GM19455 (cell line): ENCODE results near the gene MFAP4.

Experiments used
- ATAC-seq: cut with Tn5 transposase; IDR thresholded peaks from one replicate; pipeline ENCODE4 v1.9.1; 2021; ENCODE audit not compliant: unreplicated experiment

Gene MFAP4, protein sequence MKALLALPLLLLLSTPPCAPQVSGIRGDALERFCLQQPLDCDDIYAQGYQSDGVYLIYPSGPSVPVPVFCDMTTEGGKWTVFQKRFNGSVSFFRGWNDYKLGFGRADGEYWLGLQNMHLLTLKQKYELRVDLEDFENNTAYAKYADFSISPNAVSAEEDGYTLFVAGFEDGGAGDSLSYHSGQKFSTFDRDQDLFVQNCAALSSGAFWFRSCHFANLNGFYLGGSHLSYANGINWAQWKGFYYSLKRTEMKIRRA

DNA sequence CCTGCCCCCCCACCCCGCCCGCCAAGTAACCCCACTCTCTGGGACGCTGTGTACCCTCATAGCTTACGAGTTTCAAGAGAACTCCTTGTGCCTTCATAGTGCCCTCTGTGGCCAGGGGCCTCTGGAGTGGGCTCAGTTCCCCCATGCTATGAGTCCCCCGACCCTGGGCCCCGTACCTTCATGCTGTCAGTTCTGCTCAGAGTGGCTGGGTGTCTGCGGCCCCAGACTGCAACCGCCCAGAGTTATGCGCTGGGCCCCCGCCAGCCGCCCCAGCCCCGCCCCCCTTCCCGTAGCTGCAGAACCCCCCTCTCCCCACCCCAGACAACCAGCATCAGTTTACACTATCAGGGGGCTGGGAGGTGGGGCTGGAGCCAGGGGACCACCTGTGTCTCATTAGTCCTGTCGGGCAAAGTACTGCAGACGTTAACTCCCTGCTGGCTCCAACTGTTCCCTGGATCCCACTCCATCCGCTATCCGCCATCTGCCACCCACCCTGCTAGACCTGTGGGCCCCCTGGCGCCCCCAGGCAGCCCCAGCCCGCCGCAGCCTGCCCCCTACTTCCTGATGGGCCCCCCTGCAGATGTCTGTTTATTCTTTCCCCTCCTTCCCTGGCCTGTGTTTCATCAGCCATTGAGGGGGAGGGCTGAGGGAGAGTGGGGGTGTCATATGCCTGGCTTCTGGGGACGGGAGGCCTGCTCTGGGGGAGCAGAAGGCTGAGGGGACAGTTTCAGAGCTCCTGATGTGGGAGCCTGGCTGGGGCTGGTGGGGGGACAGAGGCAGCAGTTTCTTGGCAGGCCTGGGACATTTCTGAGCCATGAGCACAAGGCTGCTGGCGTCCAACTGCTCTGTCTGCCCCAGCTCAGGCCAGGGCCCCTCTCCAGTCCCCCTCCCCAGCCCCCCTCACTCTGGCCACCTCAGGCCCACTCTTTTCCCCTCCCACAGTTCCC, at the start of gene MFAP4:
MFAP4 (minus strand) TSS at position 217 of the 947 bp plus-strand sequence; CDS start at position 182, 35 bp downstream.
- no peak for ATAC-seq

DNA sequence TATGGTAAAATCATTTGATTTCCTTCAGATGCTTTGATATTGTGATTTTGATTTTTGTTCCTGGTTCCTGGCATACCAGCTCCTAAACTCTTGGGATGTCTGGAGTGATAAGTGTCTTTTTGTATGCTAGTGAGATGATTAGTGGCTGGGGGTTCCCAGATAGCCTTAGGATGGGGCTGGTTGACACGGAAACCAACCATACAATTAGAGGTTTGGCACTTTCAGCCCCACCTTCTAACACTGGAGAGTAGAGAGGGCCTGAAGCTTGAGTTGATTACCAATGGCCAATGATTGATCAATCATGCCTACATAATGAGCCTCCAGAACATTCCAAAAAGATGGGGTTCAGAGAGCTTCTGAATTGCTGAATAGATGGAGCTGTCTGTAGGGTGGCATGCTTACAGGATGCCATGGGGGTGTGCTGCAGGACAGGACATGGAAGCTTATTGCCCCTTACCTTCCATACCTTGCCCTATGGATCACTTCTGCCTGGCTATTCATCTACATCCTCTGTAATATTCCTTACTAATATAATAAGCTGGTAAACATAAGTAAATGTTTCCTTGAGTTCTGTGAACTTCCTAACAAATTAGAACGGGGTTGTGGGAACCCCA, 46.8 kb upstream of the MFAP4 start:
- no peak for ATAC-seq

DNA sequence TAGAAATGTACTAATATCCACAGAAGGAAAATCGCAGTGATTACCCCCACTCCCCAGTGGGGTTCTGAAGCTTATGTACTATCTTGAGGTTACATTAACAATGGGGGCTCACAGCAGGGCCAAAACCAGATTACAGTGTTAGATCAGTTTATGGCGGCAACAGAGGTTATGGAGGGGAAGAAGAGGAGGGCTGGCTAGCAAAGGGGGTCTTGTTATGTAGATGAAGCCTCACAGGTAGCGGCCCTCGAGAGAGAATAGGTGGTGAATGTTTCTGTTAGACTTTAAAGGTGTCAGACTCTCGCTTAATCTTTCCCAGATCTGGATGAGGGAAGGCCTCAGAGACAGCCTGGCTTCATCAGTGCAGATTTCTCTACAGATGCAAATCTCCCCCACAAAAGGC, 46.3 kb upstream of the MFAP4 start:
- no peak for ATAC-seq

DNA sequence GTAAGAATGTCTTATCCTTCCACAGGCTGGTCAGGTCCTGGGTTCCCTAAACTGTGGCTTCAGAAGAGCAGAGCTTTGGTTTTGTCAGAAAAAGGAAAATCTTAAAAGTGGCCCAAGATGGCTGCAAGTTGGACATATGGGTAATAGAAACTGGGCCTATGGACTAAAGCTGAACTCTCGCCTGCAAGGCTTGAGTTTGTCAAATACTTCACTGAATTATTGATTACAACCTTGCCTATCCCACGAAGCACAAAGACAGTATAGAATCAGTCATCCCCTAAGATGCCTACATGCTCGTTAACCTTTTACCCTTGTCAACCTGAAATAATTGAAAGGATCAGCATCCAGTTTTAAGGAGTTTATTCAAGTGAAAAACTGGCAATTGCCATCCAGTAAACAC, 44.7 kb upstream of the MFAP4 start:
- ATAC-seq: no peak

DNA sequence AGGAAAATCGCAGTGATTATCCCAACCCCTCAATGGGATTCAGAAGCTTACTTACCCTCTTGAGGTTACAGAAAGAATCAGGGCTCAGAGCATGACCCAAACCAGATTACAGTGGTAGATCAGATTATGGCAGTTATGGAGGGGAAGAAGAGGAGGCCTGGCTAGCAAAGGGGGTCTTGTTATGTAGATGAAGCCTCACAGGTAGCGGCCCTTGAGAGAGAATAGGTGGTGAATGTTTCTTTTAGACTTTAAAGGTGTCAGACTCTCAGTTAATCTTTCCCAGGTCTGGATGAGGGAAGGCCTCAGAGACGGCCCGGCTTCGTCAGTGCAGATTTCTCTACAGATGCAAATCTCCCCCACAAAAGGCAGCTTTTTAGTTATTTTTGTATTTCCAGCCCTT, 39.6 kb upstream of the MFAP4 start:
- ATAC-seq: no peak

DNA sequence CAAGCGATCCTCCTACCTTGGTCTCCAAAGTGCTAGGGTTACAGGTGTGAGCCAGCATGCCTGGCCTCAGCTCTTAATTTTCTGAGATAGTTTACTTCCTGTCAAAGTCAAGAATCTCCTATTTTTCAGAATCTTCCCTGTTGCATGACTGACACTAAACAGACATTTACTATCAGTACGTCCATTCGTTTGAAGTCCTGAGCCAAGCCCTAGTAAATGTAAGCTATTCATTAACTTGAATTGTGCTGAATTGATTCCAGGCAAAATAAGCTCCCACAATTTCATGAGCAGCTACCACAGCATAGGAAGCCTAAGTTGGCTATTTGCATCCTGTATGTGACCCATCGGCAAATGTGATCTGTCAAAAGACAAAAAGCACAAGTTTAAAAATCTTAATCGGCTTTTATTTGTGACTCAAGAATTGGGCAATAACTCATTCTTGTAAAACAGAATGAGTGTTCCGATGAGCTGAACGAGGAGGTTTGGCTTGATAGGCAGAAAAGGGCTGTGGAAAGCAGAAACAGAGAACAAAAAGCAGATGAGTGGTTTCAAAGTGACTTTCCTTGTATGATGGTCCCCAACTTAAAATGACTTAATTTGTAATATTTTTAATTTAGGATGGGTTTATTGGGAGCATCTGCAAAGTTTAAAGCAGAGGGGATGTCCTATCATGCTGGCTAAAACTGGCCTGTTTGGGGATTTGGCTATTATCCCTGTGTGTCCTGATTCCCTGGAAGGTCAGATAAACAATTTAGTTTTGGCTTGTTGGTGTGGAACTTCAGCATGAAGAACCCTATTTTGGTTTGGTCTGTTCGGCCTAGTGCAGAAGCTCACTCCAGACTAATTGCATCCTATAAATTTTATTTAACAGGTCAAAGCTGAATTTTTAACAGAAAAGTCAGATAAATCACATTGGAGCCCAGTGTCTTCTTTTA, 38.2 kb upstream of the MFAP4 start:
- no peak for ATAC-seq

DNA sequence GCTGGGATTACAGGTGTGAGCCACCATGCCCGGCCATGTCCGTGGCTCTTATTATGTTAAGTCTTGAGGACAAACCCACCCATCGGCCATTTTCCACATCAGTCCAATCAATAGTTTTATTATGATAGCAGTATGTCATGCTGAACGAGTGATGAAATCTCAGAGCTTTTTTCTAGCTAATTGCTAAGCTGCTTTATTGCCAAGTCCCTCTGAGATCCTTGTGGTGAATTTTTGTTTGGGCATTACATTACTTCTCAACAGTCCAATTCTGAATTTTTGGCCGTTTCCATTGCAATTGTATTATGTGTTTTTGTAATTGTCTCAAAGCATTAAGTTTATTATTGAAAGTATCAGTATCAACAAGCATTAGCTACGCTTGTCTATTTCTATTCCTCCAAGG, 34.9 kb upstream of the MFAP4 start:
- ATAC-seq: no peak

DNA sequence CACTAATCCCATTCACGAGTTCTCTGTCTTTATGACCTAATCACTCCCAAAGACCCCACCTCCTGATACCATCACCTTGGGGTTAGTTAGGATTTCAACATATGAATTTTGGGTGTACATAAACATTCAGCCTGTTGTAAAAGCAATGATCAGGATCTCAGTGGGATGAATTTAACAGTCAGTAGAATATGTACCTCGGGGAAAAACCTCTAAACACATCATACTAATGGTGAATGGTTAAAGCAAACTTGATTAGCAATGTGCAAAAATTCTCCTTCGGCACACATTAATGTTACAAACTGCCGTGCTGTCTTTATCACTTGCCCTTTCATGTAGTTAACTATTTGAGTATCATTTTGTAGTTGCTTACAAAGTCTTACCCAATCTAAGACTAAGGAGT, 34.2 kb upstream of the MFAP4 start:
- ATAC-seq: no peak

DNA sequence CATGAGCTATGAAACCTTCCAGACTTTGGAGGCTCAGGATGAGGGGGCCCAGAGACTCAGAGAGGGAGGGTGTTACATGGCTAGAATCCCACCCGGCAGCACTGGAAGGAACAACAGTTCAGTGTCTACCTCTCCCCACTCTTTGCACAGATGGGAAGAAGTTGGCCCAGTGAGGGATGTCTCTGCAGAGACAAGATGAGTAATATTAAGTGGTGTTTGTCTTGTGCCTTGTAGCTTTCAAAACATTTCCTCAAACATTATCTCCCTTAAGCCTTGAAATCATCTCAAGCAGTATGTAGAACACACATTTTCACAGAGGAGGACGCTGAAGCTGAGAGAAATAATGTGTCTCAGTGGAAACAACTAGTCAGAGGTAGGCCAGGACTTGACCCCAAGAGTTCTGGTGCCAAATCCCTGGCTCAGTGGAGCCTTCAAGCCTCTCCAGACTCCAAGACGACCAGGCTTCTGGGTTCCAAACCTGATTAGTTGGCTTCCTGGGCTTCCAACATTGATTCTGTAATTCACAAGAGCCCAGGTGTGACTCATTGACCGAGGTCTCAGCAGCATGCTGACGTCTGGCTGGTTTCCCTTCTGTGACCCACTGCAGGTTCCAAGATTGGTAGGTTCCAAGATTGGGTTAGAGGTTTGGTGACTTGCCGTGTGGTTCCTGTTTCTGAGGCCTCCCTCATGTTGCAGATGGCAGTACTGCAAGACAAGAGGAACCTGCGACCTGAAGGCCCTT, 31.4 kb upstream of the MFAP4 start:
- ATAC-seq: no peak

DNA sequence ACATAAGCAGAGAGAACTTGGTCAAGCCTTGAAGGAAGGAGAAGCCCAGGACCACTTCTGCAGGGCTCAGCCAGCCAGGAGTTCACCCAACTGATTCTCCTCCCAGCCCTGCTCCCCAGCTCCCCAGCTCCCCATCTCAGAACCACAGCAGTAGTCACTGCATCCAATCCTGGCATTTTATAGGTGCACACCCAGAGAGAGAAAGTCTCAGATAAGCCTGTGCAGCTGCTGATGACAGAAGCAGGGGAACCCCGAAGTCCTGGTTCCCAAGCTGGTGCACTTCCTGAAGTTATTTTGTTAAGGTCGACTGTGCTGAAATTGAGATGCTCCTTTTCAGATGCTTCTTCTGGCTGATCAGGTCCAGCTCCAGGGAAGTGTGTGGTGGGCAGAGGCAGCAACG, 30.6 kb upstream of the MFAP4 start:
- ATAC-seq: no peak

DNA sequence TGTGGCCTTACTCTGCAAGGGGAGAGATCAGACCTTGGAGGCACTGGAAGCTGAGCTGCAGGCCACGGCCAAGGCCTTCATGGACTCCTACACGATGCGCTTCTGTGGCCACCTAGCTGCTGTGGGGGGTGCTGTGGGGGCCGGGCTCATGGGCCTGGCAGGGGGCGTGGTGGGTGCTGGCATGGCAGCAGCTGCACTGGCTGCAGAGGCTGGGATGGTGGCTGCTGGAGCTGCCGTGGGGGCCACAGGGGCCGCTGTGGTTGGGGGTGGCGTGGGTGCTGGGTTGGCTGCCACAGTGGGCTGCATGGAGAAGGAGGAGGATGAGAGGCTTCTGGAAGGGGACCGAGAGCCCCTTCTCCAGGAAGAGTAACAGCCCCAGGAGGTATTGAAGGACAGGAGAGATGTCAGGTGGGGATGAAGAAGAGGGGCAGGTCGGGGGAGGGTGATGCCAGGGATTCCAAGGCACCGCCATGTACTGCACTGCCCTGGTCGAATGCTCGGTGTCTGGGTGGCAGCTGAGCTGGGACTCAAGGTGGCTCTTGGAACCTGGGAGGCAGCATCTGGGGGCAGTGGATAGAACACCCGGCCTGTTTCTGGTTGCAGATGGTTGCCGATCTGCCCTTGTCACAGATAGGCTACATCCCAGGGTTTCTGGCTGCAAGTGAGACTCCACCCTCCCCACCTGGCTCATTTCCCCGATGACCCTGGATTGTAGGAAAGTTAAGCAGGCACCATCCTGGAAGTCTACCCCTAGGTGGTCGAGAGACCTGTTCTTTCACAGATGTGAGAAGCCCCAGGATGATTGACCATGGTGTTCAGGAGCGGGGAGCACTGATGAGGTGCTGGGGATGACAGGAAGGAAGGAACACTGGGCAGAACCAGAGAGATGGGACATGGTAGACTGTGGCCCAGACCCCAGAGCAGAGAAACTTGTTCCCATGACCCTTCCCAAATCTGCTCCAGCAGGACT, 29.1 kb upstream of the MFAP4 start:
- no peak for ATAC-seq

DNA sequence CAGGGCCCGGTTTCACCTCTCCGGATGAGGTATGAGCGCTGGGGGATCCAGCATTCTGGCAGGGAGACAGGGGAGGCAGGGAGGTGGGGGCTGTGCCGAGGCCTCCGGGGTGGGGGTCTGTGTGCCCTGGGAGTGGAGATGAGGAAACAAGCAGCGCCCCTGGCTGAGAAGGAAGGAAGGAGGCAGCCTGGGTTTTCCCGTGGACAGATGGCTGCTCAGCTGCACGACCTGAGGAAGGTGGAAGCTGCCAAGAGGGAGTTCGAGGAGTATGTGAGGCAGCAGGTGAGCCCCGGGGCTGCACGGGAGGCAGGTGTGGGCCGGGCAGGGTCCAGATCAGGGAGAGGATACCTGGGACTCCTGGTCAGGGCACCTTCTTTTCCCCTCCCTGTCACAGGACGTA, 28.3 kb upstream of the MFAP4 start:
- ATAC-seq: no peak

DNA sequence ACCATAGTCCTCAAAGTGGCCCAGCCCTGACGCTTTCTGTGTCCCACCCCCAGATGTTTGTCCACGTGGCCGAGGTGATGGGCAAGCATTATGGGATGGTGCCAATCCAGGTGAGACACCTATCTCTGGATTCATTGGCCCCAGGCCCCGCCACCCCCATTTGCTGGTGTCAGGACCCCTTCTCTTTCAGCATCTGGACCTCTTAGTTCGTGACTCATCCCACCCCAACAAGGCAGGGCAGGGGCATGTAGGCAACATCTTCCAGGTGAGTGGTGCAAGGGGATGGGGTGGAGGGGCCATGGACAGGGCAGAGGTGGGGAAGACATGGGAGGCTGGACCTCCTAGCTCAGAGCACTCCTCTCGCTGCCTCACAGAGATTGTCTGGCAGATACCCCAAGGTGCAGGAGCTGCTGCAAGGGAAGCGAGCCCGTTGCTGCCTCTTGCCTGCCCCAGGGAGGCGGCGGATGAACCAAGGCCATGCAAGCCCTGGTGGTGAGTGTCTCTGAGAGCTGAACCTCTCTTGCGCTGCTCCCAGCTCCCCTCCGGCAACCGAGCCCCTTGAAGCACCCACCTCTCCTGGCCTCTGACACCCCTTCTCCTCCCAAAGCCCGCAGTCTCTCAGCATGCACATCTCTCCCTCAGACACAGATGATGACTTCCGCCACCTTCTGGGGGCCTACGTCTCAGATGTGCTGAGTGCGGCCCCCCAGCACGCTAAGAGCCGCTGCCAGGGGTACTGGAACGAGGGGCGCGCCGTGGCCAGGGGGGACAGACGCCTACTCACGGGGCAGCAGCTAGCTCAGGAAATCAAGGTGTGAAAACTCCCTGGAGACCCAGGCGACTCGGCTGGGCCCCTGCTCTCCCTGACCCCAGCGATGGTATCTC, 27.6 kb upstream of the MFAP4 start:
- ATAC-seq: no peak

DNA sequence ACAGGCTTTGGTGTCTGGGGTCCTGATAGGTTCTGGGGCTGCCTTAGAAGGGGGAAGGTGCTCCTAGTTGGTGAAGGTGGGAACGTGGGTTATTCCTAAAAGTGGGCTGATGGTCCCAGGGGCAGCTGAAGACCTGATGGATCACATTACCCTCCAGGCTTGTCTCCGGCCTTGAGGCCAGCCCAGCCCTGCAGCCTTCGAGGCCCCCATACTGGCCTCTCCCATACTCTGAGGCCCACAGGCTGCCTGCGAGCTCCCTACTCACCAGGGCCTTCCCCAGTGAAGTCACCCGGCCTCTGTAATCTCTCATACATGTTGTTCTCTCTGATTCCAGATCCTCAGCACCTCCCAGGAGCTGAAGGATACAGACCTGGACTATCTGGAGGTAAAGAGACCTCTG, 26.8 kb upstream of the MFAP4 start:
- no peak for ATAC-seq

DNA sequence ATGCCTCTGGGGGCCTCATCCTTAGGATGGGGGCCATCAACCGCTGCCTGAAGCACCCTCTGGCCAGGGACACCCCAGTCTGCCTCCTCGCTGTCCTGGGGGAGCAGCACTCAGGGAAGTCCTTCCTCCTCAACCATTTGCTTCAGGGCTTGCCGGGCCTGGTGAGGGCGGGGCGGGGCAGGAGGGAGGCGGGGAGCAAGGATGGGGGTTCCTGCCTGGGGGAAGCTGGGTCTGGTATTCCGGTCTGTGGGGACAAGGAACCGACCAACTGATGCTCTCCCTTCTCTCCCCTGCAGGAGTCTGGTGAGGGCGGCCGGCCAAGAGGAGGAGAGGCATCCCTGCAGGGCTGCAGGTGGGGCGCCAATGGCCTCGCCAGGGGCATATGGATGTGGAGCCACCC, 26.0 kb upstream of the MFAP4 start:
- ATAC-seq: no peak

DNA sequence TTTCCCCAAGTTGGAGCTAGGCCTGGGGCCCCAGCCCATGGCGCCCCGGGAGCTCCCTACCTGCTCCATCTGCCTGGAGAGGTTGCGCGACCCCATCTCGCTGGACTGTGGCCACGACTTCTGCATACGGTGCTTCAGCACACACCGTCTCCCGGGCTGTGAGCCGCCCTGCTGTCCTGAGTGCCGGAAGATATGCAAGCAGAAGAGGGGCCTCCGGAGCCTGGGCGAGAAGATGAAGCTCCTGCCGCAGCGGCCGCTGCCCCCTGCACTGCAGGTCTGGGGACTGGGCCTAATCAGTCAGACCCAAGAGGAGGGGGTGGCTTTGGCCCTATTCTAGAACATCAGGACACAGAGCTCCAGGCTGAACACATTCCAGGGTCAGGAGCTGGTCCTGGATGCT, 25.5 kb upstream of the MFAP4 start:
- no peak for ATAC-seq

DNA sequence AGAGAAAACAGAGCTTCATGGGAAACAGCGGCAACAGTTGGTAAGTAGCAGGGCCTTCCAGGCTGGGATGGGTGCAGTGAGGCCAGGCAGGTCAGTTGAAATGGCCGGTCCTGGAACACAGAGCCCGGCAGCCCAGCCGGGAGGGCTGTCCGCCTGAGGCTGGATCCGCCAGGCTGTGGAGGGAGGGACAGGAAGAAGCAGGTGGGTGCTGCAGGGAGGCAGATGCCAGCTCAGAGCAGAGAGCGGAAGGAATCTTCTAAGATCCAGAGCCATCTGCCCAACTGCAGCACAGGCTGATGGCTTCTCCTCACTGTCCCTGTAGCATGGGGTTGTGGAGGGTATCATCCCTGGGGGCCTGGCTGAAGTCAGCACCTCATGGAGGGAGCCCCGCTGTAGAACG, 24.6 kb upstream of the MFAP4 start:
- ATAC-seq: no peak
